SJCRH30 (cell line): ENCODE data around the gene ERAL1. TPM values are rescaled to one million over a fixed set of nuclear protein-coding genes. Genes with fewer than 3 reads are reported as not detected.
"Not testable (repeated sequence)": the region's sequence is repeated elsewhere in the genome, so short reads cannot be mapped to it uniquely, and the experiment has no call there.

Experiments used
- DNase-seq, 2 experiments: peaks; one replicate each; pipeline ENCODE4 v3.0.0-alpha.2; 2015 to 2020
- H3K27ac ChIP-seq: fragments of 250-450 bp; sonication (Bioruptor Pico); 2 replicates; pipeline ENCODE4 v1.5.1; 2020; ENCODE audit warnings: mild to moderate bottlenecking, moderate library complexity
- H3K27me3 ChIP-seq: fragments of 250-450 bp; sonication (Bioruptor Pico); 2 replicates; pipeline ENCODE4 v1.5.1; 2020; ENCODE audit warnings: mild to moderate bottlenecking, moderate library complexity
- H3K36me3 ChIP-seq: fragments of 250-450 bp; sonication (Bioruptor Pico); 2 replicates; pipeline ENCODE4 v1.5.1; 2020; ENCODE audit warnings: mild to moderate bottlenecking, moderate library complexity
- H3K4me1 ChIP-seq: fragments of 250-450 bp; sonication (Bioruptor Pico); 2 replicates; pipeline ENCODE4 v1.5.1; 2020; ENCODE audit warnings: mild to moderate bottlenecking, moderate library complexity
- H3K4me3 ChIP-seq: fragments of 250-450 bp; sonication (Bioruptor Pico); 2 replicates; pipeline ENCODE4 v1.5.1; 2020; ENCODE audit warnings: mild to moderate bottlenecking, moderate library complexity
- H3K9me3 ChIP-seq: fragments of 250-450 bp; sonication (Bioruptor Pico); replicated peaks from 2 replicates; pipeline ENCODE4 v1.5.1; 2020; ENCODE audit warnings: mild to moderate bottlenecking, moderate library complexity
- total RNA-seq: library from RNA; depleted of rRNA; stranded (reverse); fragments of >200 nt; shearing (Covaris generic); gene quantifications from 2 replicates; pipeline ENCODE4 v1.2.3, GENCODE V29; 2014

The ERAL1 gene
- total RNA-seq, 1 experiment from 2014 or later, result 63.5 TPM

- DNase-seq, result no peak
- Histone ChIP-seq H3K27me3 (no peaks in the 10 kb centered on the region), H3K27ac (no peak overlapping the region), H3K4me1 (no peaks in the 10 kb centered on the region), H3K4me3 (no peak overlapping the region), H3K9me3 (no peaks in the 10 kb centered on the region), H3K36me3 (peaks cover 29% of the 10 kb centered on the region)
Observed at GRCh38 chr17:28861393-28862203, 6.8 kb downstream of the ERAL1 start.

- Histone ChIP-seq H3K4me1 (no peaks in the 10 kb centered on the region), H3K36me3 (peaks cover 24% of the 10 kb centered on the region), H3K9me3 (no peaks in the 10 kb centered on the region), H3K27me3 (no peaks in the 10 kb centered on the region), H3K27ac (no peak overlapping the region), H3K4me3 (no peak overlapping the region)
- no peak for DNase-seq
Observed at GRCh38 chr17:28862561-28862960, 7.7 kb downstream of the ERAL1 start.

- H3K27me3 ChIP-seq, result no peaks in the 10 kb centered on the region
- no peaks in the 10 kb centered on the region for H3K4me1 ChIP-seq
- H3K27ac ChIP-seq, result no peak overlapping the region
- DNase-seq, result no peak
- no peak overlapping the region for H3K4me3 ChIP-seq
- H3K36me3 ChIP-seq, result peaks cover 10% of the 10 kb centered on the region; the same call in 1 of the 2 replicates
- no peaks in the 10 kb centered on the region for H3K9me3 ChIP-seq
Observed at GRCh38 chr17:28863953-28864352, 9.1 kb downstream of the ERAL1 start.

GRCh38 chr17:28864991-28865849, 10.4 kb downstream of the ERAL1 start:
- H3K27me3 ChIP-seq, result no peaks in the 10 kb centered on the region
- peaks cover 5% of the 10 kb centered on the region; the same call in 1 of the 2 replicates for H3K36me3 ChIP-seq
- H3K4me1 ChIP-seq, result no peaks in the 10 kb centered on the region
- H3K27ac ChIP-seq, result no peak overlapping the region
- DNase-seq, result no peak
- H3K4me3 ChIP-seq, result no peak overlapping the region
- H3K9me3 ChIP-seq, result no peaks in the 10 kb centered on the region

GRCh38 chr17:28865946-28866752, 11.3 kb downstream of the ERAL1 start:
- Histone ChIP-seq H3K36me3 (no peaks in the 10 kb centered on the region), H3K4me3 (no peak overlapping the region), H3K27me3 (no peaks in the 10 kb centered on the region), H3K9me3 (no peaks in the 10 kb centered on the region), H3K27ac (no peak overlapping the region), H3K4me1 (0 out of 2 replicates have a peak, but pooled peaks cover 2% of the 10 kb centered on the region)
- DNase-seq, result no peak

- H3K4me1 ChIP-seq, result 0 out of 2 replicates have a peak, but pooled peaks cover 3% of the 10 kb centered on the region
- no peak overlapping the region for H3K4me3 ChIP-seq
- H3K36me3 ChIP-seq, result no peaks in the 10 kb centered on the region
- no peak overlapping the region for H3K27ac ChIP-seq
- no peak for DNase-seq
- H3K9me3 ChIP-seq, result no peaks in the 10 kb centered on the region
- no peaks in the 10 kb centered on the region for H3K27me3 ChIP-seq
Observed at GRCh38 chr17:28867276-28867675, 12.5 kb downstream of the ERAL1 start.

GRCh38 chr17:28871056-28871579, 16.3 kb downstream of the ERAL1 start:
- Histone ChIP-seq H3K27me3 (no peaks in the 10 kb centered on the region), H3K36me3 (no peaks in the 10 kb centered on the region), H3K9me3 (no peaks in the 10 kb centered on the region), H3K4me3 (no peak overlapping the region), H3K4me1 (0 out of 2 replicates have a peak, but pooled peaks cover 3% of the 10 kb centered on the region), H3K27ac (no peak overlapping the region)
- peak in 1 of 2 experiments; percentile 55 for DNase-seq

GRCh38 chr17:28873839-28874238, 19.0 kb downstream of the ERAL1 start:
- H3K36me3 ChIP-seq, result no peaks in the 10 kb centered on the region
- H3K4me3 ChIP-seq, result no peak overlapping the region
- no peak for DNase-seq

GRCh38 chr17:28874750-28875149, 19.9 kb downstream of the ERAL1 start:
- 0 out of 2 replicates have a peak, but pooled peaks cover 3% of the 10 kb centered on the region for H3K4me1 ChIP-seq
- H3K4me3 ChIP-seq, result no peak overlapping the region
- no peak for DNase-seq
- H3K9me3 ChIP-seq, result no peaks in the 10 kb centered on the region
- no peaks in the 10 kb centered on the region for H3K36me3 ChIP-seq
- no peak overlapping the region for H3K27ac ChIP-seq
- no peaks in the 10 kb centered on the region for H3K27me3 ChIP-seq

More at GRCh38 chr17:28873839-28874238, 19.0 kb downstream of the ERAL1 start:
- H3K27ac ChIP-seq, result no peak overlapping the region
- H3K27me3 ChIP-seq, result no peaks in the 10 kb centered on the region
- H3K9me3 ChIP-seq, result no peaks in the 10 kb centered on the region
- 0 out of 2 replicates have a peak, but pooled peaks cover 3% of the 10 kb centered on the region for H3K4me1 ChIP-seq

- H3K27ac ChIP-seq, result no peak overlapping the region
- no peak overlapping the region for H3K4me3 ChIP-seq
- H3K9me3 ChIP-seq, result no peaks in the 10 kb centered on the region
- 0 out of 2 replicates have a peak, but pooled peaks cover 3% of the 10 kb centered on the region for H3K4me1 ChIP-seq
- H3K27me3 ChIP-seq, result no peaks in the 10 kb centered on the region
- no peaks in the 10 kb centered on the region; the same call in 1 of the 2 replicates for H3K36me3 ChIP-seq
- DNase-seq, result peak in 1 of 2 experiments; percentile 42
Observed at GRCh38 chr17:28875848-28876550, 21.2 kb downstream of the ERAL1 start.

GRCh38 chr17:28877150-28877711, 22.4 kb downstream of the ERAL1 start:
- not testable (repeated sequence) for H3K4me1 ChIP-seq, H3K36me3 ChIP-seq, DNase-seq, H3K9me3 ChIP-seq, H3K27me3 ChIP-seq, H3K27ac ChIP-seq, H3K4me3 ChIP-seq

GRCh38 chr17:28878158-28878910, 23.5 kb downstream of the ERAL1 start:
- Histone ChIP-seq H3K4me3 (no peak overlapping the region), H3K4me1 (no peaks in the 10 kb centered on the region), H3K9me3 (no peaks in the 10 kb centered on the region), H3K36me3 (no peaks in the 10 kb centered on the region; the same call in 1 of the 2 replicates), H3K27me3 (no peaks in the 10 kb centered on the region), H3K27ac (no peak overlapping the region)
- no peak for DNase-seq

- no peak overlapping the region for H3K27ac ChIP-seq
- no peak overlapping the region for H3K4me3 ChIP-seq
- no peaks in the 10 kb centered on the region for H3K27me3 ChIP-seq
- no peaks in the 10 kb centered on the region; the same call in 1 of the 2 replicates for H3K36me3 ChIP-seq
- peak; percentile 38 to 58 for DNase-seq
- no peaks in the 10 kb centered on the region for H3K4me1 ChIP-seq
- H3K9me3 ChIP-seq, result no peaks in the 10 kb centered on the region
Observed at GRCh38 chr17:28878981-28879380, 24.2 kb downstream of the ERAL1 start.
